ENCODE data around the gene GABRE. TPM values are rescaled to one million over a fixed set of nuclear protein-coding genes. Genes with fewer than 3 reads are reported as not detected.

The GABRE gene
- total RNA-seq: 190 to 220 TPM (median 202 TPM) in 3 replicates

- peak; percentile 34 to 67 for DNase-seq (ENCODE audit: low spot score in 2 of 2, unreplicated experiment in 2 of 2)
- Mint-ChIP-seq H3K9me3 (peaks cover 4% of the 10 kb centered on the region), H3K4me3 (peak within 1 kb of the TSS; percentile 84), H3K36me3 (peaks cover 2% of the 10 kb centered on the region), H3K4me1 (peaks cover 45% of the 10 kb centered on the region), H3K27ac (peak within 1 kb of the TSS; percentile 86), H3K27me3 (ENCODE audit: low read depth) (peaks cover 9% of the 10 kb centered on the region)
- TF ChIP-seq, protein P1, sequence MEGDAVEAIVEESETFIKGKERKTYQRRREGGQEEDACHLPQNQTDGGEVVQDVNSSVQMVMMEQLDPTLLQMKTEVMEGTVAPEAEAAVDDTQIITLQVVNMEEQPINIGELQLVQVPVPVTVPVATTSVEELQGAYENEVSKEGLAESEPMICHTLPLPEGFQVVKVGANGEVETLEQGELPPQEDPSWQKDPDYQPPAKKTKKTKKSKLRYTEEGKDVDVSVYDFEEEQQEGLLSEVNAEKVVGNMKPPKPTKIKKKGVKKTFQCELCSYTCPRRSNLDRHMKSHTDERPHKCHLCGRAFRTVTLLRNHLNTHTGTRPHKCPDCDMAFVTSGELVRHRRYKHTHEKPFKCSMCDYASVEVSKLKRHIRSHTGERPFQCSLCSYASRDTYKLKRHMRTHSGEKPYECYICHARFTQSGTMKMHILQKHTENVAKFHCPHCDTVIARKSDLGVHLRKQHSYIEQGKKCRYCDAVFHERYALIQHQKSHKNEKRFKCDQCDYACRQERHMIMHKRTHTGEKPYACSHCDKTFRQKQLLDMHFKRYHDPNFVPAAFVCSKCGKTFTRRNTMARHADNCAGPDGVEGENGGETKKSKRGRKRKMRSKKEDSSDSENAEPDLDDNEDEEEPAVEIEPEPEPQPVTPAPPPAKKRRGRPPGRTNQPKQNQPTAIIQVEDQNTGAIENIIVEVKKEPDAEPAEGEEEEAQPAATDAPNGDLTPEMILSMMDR (IDR thresholded peaks at IDR 0.05; ENCODE audit: unreplicated experiment): no peak
Observed at GRCh38 chrX:151974336-151975227, at the start of gene GABRE. Gene GABRE, minus strand, starts transcription at chrX:151974676. Its CDS starts 51 bp downstream, at chrX:151974625.

- Mint-ChIP-seq H3K4me3 (no peak overlapping the region), H3K9me3 (peaks cover 30% of the 10 kb centered on the region), H3K27me3 (ENCODE audit: low read depth) (no peaks in the 10 kb centered on the region), H3K27ac (no peak overlapping the region), H3K36me3 (no peaks in the 10 kb centered on the region), H3K4me1 (no peaks in the 10 kb centered on the region)
- DNase-seq (ENCODE audit: low spot score in 2 of 2, unreplicated experiment in 2 of 2): no peak
- TF ChIP-seq, protein P1 (IDR thresholded peaks at IDR 0.05; ENCODE audit: unreplicated experiment): no peak
Observed at GRCh38 chrX:152020888-152021287, 46.4 kb upstream of the GABRE start.

DNA sequence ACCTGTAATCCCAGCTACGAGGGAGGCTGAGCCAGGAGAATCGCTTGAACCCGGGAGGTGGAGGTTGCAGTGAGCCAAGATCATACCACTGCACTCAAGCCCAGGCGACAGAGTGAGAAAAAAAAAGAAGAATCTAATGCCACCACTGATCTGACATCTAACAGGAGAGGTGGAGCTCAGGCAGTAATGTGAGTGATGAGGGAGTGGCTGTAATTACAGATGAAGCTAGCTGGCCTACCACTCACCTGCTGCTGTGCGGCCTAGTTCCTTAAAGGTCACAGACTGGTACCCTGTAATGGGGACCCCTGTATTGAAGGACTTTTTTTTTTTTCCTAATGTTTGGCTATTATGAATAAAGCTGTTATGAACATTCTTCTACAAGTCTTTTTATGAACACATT lies 25.3 kb upstream of the GABRE start:
- no peaks in the 10 kb centered on the region for H3K27me3 Mint-ChIP-seq (ENCODE audit: low read depth)
- H3K27ac Mint-ChIP-seq: no peak overlapping the region
- H3K36me3 Mint-ChIP-seq: peaks cover 4% of the 10 kb centered on the region
- DNase-seq (ENCODE audit: low spot score in 2 of 2, unreplicated experiment in 2 of 2): no peak
- TF ChIP-seq, protein P1 (IDR thresholded peaks at IDR 0.05; ENCODE audit: unreplicated experiment): no peak
- no peak overlapping the region for H3K4me3 Mint-ChIP-seq
- peaks cover 13% of the 10 kb centered on the region for H3K4me1 Mint-ChIP-seq
- peaks cover 44% of the 10 kb centered on the region for H3K9me3 Mint-ChIP-seq

- H3K27ac Mint-ChIP-seq: no peak overlapping the region
- peaks cover 13% of the 10 kb centered on the region for H3K4me1 Mint-ChIP-seq
- peaks cover 1% of the 10 kb centered on the region for H3K36me3 Mint-ChIP-seq
- TF ChIP-seq, protein P1 (IDR thresholded peaks at IDR 0.05; ENCODE audit: unreplicated experiment): no peak
- no peak for DNase-seq (ENCODE audit: low spot score in 2 of 2, unreplicated experiment in 2 of 2)
- H3K4me3 Mint-ChIP-seq: no peak overlapping the region
- no peaks in the 10 kb centered on the region for H3K27me3 Mint-ChIP-seq (ENCODE audit: low read depth)
- peaks cover 42% of the 10 kb centered on the region for H3K9me3 Mint-ChIP-seq
Observed at GRCh38 chrX:151997539-151997938, 23.1 kb upstream of the GABRE start.

DNA sequence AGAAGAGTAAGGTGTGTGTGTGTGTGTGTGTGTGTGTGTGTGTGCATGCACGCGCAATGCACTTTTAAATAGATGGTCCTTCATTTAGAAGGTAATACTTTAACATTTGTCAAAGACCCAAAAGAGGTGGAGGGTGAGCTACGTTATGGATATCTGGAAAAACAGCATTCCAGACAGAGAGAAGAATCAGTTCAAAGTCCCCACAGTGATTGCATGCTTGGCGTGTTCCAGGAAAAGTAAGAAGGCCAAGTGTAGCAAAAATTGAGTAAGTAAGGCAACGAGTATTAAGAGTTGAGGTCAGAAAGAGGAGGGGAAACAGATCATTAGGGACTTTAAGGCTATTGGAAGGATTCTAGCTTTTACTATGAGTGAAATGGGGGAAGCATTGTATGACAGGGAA lies 21.9 kb upstream of the GABRE start:
- H3K36me3 Mint-ChIP-seq: peaks cover 1% of the 10 kb centered on the region
- peak overlapping the region; percentile 71 for H3K27ac Mint-ChIP-seq
- H3K9me3 Mint-ChIP-seq: peaks cover 41% of the 10 kb centered on the region

More for the DNA sequence above, 21.9 kb upstream of the GABRE start:
- no peak for DNase-seq (ENCODE audit: low spot score in 2 of 2, unreplicated experiment in 2 of 2)
- Mint-ChIP-seq H3K27me3 (ENCODE audit: low read depth) (no peaks in the 10 kb centered on the region), H3K4me3 (no peak overlapping the region), H3K4me1 (peaks cover 13% of the 10 kb centered on the region)
- TF ChIP-seq, protein P1 (IDR thresholded peaks at IDR 0.05; ENCODE audit: unreplicated experiment): no peak
